Upper lobe of right lung (tissue), 1 donor: ENCODE data around the gene SAMD4A. TPM values are rescaled to one million over a fixed set of nuclear protein-coding genes. Genes with fewer than 3 reads are reported as not detected.

Experiments used
- ATAC-seq: fragments of 200-7000 bp; cut with Tn5 transposase; one replicate; pipeline ENCODE4 v1.9.1; 2020; ENCODE audit warnings: mild to moderate bottlenecking, moderate library complexity
- DNase-seq: peaks from one replicate; pipeline ENCODE4 v3.0.0-alpha.2; 2020
- H3K27ac ChIP-seq: fragments of 200-600 bp; one replicate; pipeline ENCODE4 v1.8.0; 2022
- H3K27me3 ChIP-seq: fragments of 200-600 bp; one replicate; pipeline ENCODE4 v1.8.0; 2022; ENCODE audit warnings: mild to moderate bottlenecking
- H3K36me3 ChIP-seq: fragments of 200-600 bp; one replicate; pipeline ENCODE4 v1.8.0; 2022
- H3K4me1 ChIP-seq: fragments of 200-600 bp; one replicate; pipeline ENCODE4 v1.8.0; 2022
- H3K4me3 ChIP-seq: fragments of 200-600 bp; one replicate; pipeline ENCODE4 v1.8.0; 2022; ENCODE audit warnings: mild to moderate bottlenecking
- H3K9me3 ChIP-seq: fragments of 200-600 bp; one replicate; pipeline ENCODE4 v1.8.0; 2022
- CTCF ChIP-seq: fragments of 200-600 bp; IDR thresholded peaks from one replicate; pipeline ENCODE4 v1.8.0; 2022; ENCODE audit warnings: antibody characterized with exemption
- intact Hi-C: fragments of 100-400 bp; cut with DNase I; formaldehyde crosslinking; loops from one replicate; pipeline ENCODE4 v1.11.0; 2022
- total RNA-seq: library from RNA; stranded (reverse); fragmentation: NEBNext Ultra II Directional; extraction: Animal tissue kit (Norgen Biotek cat#: 25700); gene quantifications from one replicate; pipeline ENCODE4 v1.2.1, GENCODE V29; 2021
- donor health status: DM: no; HTN: yes; CAD: no; lungs with severe emphysema.

SAMD4A gene
- total RNA-seq, 1 donor from 2014 or later: 39.1 TPM

DNA sequence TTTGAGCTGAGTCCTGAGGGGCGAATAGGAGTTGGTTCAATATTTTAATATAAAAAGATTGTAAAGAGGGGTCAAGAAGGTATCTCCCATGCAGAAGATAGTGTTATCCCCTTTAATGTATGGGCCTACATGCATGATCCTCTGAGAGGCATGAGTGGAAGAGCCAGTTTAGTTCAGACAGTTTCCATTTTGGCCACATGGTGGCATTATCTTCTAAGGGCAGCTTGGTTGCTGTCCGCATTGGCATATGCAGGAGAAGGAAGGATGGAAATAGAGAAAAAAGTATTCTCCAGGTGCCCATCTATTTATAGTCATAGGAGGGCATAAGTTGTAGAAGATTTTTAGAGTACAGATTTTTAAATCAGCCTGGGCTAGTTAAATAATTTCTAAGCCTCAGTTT, 5.4 kb downstream of the SAMD4A start:
- H3K4me1 ChIP-seq: peaks cover 24% of the 10 kb centered on the region
- ATAC-seq (peak; percentile 34), DNase-seq (no peak)
- peaks cover 7% of the 10 kb centered on the region for H3K9me3 ChIP-seq
- H3K4me3 ChIP-seq: no peak overlapping the region
- intact Hi-C loops: loop anchor here (5.0 to 10.0 kb wide), 2 partner anchors 72 to 120 kb away; no protein-coding TSS in a partner anchor
- TF ChIP-seq CTCF: peak; percentile 51
- no peaks in the 10 kb centered on the region for H3K27me3 ChIP-seq
- H3K27ac ChIP-seq: no peak overlapping the region
- H3K36me3 ChIP-seq: no peaks in the 10 kb centered on the region

- intact Hi-C loops: loop anchor here (5.0 to 10.0 kb wide), 2 partner anchors 70 to 118 kb away; no protein-coding TSS in a partner anchor
- no peak overlapping the region for H3K27ac ChIP-seq
- H3K36me3 ChIP-seq: no peaks in the 10 kb centered on the region
- H3K9me3 ChIP-seq: peaks cover 7% of the 10 kb centered on the region
- no peak overlapping the region for H3K4me3 ChIP-seq
- H3K27me3 ChIP-seq: no peaks in the 10 kb centered on the region
- TF ChIP-seq CTCF: no peak
- ATAC-seq (no peak), DNase-seq (no peak)
- peaks cover 10% of the 10 kb centered on the region for H3K4me1 ChIP-seq
Observed at GRCh38 chr14:54574528-54574927, 7.6 kb downstream of the SAMD4A start.

DNA sequence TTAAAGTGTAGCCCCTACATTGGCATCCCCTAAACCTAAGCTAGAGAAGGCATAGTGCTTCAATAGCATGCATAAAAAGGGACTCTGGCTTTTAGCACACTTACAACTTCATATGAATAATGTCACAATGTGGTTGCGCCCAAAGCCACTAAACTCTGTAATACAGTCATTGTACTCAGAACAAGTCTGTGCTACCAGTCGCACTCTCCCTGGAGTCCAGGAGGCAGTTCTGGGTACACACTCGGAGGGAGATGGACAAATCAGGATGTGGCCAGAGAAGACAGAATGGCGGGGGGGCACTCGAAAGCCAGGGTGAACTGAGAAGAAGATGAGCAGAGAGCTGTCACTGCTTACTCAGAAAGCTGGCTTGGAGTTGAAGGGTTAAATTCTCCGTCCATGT, 10.6 kb downstream of the SAMD4A start:
- Histone ChIP-seq H3K27me3 (no peaks in the 10 kb centered on the region), H3K4me3 (no peak overlapping the region), H3K36me3 (no peaks in the 10 kb centered on the region), H3K27ac (no peak overlapping the region), H3K9me3 (peaks cover 5% of the 10 kb centered on the region), H3K4me1 (peaks cover 5% of the 10 kb centered on the region)
- ATAC-seq (peak; percentile 31), DNase-seq (no peak)
- intact Hi-C loops: loop anchor here (10.0 kb wide), 1 partner anchor 67 kb away; no protein-coding TSS in a partner anchor
- TF ChIP-seq CTCF: no peak

DNA sequence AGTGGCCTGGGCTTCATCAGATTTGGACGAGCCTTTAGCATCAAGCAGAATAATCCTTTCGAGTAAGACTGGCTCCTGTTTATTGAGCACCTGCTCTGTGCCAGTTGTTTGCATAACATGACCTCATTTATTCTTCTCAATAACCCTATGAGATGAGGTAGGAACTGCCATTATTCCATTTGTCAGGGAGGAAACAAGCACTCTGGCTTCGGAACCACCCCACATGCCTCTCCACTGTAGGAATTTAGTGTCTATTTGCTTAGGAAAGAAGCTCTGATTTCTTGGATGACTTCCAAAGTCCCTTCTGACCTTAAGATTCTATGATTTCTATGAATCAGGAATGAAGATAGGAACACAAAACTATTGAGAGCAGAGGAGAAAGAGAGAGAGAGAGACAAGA, 11.0 kb downstream of the SAMD4A start:
- no peaks in the 10 kb centered on the region for H3K36me3 ChIP-seq
- intact Hi-C loops: loop anchor here (10.0 kb wide), 1 partner anchor 67 kb away; no protein-coding TSS in a partner anchor
- H3K27me3 ChIP-seq: no peaks in the 10 kb centered on the region
- H3K9me3 ChIP-seq: no peaks in the 10 kb centered on the region
- no peak overlapping the region for H3K4me3 ChIP-seq
- H3K27ac ChIP-seq: no peak overlapping the region
- peaks cover 5% of the 10 kb centered on the region for H3K4me1 ChIP-seq
- no peak for ATAC-seq
- TF ChIP-seq CTCF: no peak
- DNase-seq: no peak

DNA sequence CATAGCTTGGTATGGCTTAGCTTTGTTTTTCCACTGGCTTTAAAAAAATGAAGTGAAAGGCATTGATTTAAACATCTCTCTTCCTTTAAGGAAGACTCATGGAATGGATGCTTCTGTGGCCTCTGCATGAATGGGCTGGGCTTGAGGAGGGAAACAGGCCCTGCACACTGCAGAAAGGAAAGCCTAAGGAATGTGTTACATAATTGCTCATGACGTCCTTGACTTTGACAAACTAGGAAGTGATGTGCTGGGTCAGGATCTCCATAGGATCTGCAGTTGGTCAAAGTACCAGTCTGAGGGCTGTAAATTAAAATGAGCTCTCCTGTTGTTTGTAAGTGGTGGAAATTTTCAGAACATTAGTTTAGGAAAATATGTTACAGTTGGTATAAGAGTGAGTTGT, 12.7 kb downstream of the SAMD4A start:
- no peak for TF ChIP-seq CTCF
- no peak overlapping the region for H3K27ac ChIP-seq
- intact Hi-C loops: loop anchor here (10.0 kb wide), 1 partner anchor 65 kb away; no protein-coding TSS in a partner anchor

DNA sequence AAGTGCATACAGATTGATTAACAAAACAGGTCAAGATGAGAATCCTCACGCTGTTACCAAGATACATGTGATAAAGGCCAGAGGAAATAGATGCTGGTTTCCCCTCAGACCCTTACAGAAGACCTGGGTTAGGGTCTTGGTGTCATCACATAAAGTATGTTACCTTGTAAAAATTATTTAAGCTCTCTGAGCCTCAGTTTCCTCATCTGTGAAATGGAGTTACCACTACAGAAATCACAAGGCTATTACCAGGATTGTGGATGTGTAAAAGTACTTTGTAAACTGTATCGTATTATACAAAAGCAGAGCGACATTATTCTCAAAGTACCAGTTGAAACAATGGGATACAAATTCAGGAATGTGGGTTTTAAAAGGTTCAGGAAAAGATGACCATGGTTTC, 14.0 kb downstream of the SAMD4A start:
- no peak for DNase-seq
- ATAC-seq: no peak
- Histone ChIP-seq H3K27me3 (no peaks in the 10 kb centered on the region), H3K27ac (no peak overlapping the region), H3K9me3 (no peaks in the 10 kb centered on the region), H3K4me1 (peaks cover 5% of the 10 kb centered on the region), H3K4me3 (no peak overlapping the region), H3K36me3 (no peaks in the 10 kb centered on the region)
- no peak for TF ChIP-seq CTCF
- intact Hi-C loops: no loop called here

More for the DNA sequence above, 12.7 kb downstream of the SAMD4A start:
- Histone ChIP-seq H3K4me1 (peaks cover 5% of the 10 kb centered on the region), H3K36me3 (no peaks in the 10 kb centered on the region), H3K27me3 (no peaks in the 10 kb centered on the region), H3K4me3 (no peak overlapping the region), H3K9me3 (no peaks in the 10 kb centered on the region)
- no peak for DNase-seq
- ATAC-seq: peak; percentile 85
